Tibial nerve (tissue), 4 donors: ENCODE data around the gene SNRNP35. TPM values are rescaled to one million over a fixed set of nuclear protein-coding genes. Genes with fewer than 3 reads are reported as not detected.

Experiments used
- DNase-seq, 2 donors: peaks; one replicate each; pipeline ENCODE4 v3.0.0-alpha.2; 2019; ENCODE audit warnings: low spot score in 2 of 2
- H3K27ac ChIP-seq, 4 donors: fragments of 200-600 bp; sonication (generic) in 3 of 4; one replicate each; pipeline ENCODE4 v1.5.1; 2017 to 2019; ENCODE audit warnings: mild to moderate bottlenecking in 1 of 4
- H3K27me3 ChIP-seq, 2 donors: fragments of 200-600 bp; sonication (generic) in 1 of 2; one replicate each; pipeline versions ENCODE4 v1.5.1 to v1.6.0; 2017 to 2019
- H3K36me3 ChIP-seq, 3 donors: fragments of 200-600 bp; sonication (generic); one replicate each; pipeline ENCODE4 v1.5.1; 2018 to 2019
- H3K4me1 ChIP-seq, 4 donors: fragments of 200-600 bp; sonication (generic) in 3 of 4; one replicate each; pipeline ENCODE4 v1.5.1; 2017 to 2019
- H3K4me3 ChIP-seq, 4 donors: fragments of 200-600 bp; sonication (generic) in 3 of 4; one replicate each; pipeline ENCODE4 v1.5.1; 2017 to 2019; ENCODE audit warnings: mild to moderate bottlenecking in 1 of 4, moderate library complexity in 1 of 4
- H3K9me3 ChIP-seq, 4 donors: fragments of 200-600 bp; sonication (generic) in 3 of 4; one replicate each; pipeline ENCODE4 v1.5.1; 2017 to 2019
- CTCF ChIP-seq, 5 experiments: fragments of 200-600 bp in 3 of 5; fragments of 450-650 bp in 2 of 5; sonication (generic) in 3 of 5; IDR thresholded peaks; one replicate each; pipeline ENCODE4 v1.5.1; 2016 to 2019; ENCODE audit warnings: antibody characterized with exemption in 5 of 5, mild to moderate bottlenecking in 3 of 5, moderate library complexity in 2 of 5
- EP300 ChIP-seq, 2 donors: sonication (generic); formaldehyde crosslinking; IDR thresholded peaks; one replicate each; pipeline ENCODE4 v1.6.1; 2017; ENCODE audit warnings: antibody characterized with exemption in 2 of 2, mild to moderate bottlenecking in 1 of 2
- POLR2A ChIP-seq, 2 donors: fragments of 450-650 bp; IDR thresholded peaks; one replicate each; pipeline ENCODE4 v1.6.1; 2017; ENCODE audit warnings: antibody characterized with exemption in 2 of 2, mild to moderate bottlenecking in 2 of 2, moderate library complexity in 2 of 2
- WGBS, 2 donors: methylation state at CpG; one replicate each; pipeline ENCODE4 v1.1.5; 2018; 5-methylcytosine and 5-hydroxymethylcytosine counted together
- total RNA-seq, 4 donors: library from RNA; depleted of rRNA; stranded (reverse); fragments of >200 nt; gene quantifications; one replicate each; pipeline ENCODE4 v1.1.0, GENCODE V29; 2016

The SNRNP35 gene
- total RNA-seq, 4 donors from 2014 or later = 8.1 to 31.8 (median 20.8) TPM

GRCh38 chr12:123471374-123472068 lies 13.6 kb downstream of the SNRNP35 start:
- Histone ChIP-seq H3K4me3 (no peak overlapping the region), H3K4me1 (peaks cover 0 to 14% (median 5%) of the 10 kb centered on the region in 4 donors), H3K36me3 (peaks cover 0 to 72% (median 0%) of the 10 kb centered on the region in 3 donors), H3K27ac (no peak overlapping the region), H3K27me3 (no peaks in the 10 kb centered on the region), H3K9me3 (no peaks in the 10 kb centered on the region)
- DNase-seq = no peak
- TF ChIP-seq EP300 (IDR thresholded peaks at IDR 0.05) (no peak), CTCF (IDR thresholded peaks at IDR 0.05) (no peak), POLR2A (IDR thresholded peaks at IDR 0.05) (no peak)
- WGBS, 2 donors = 73 to 83% methylated on average over 4 to 8 of the region's 8 CpGs

GRCh38 chr12:123472438-123472849 lies 14.5 kb downstream of the SNRNP35 start:
- TF ChIP-seq CTCF (IDR thresholded peaks at IDR 0.05) = no peak
- no peak for TF ChIP-seq POLR2A (IDR thresholded peaks at IDR 0.05)
- TF ChIP-seq EP300 (IDR thresholded peaks at IDR 0.05) = no peak

GRCh38 chr12:123474485-123475245 lies 16.7 kb downstream of the SNRNP35 start:
- no peak overlapping the region for H3K4me3 ChIP-seq
- TF ChIP-seq CTCF (IDR thresholded peaks at IDR 0.05) = no peak
- no peak for TF ChIP-seq EP300 (IDR thresholded peaks at IDR 0.05)
- TF ChIP-seq POLR2A (IDR thresholded peaks at IDR 0.05) = no peak
- peaks cover 0 to 13% (median 2%) of the 10 kb centered on the region in 4 donors for H3K4me1 ChIP-seq
- DNase-seq = no peak
- no peaks in the 10 kb centered on the region for H3K9me3 ChIP-seq
- no peak overlapping the region for H3K27ac ChIP-seq
- H3K36me3 ChIP-seq = peaks cover 0 to 72% (median 0%) of the 10 kb centered on the region in 3 donors
- WGBS, 2 donors = 84 to 87% methylated on average over 13 of the region's 13 CpGs
- no peaks in the 10 kb centered on the region for H3K27me3 ChIP-seq

More at GRCh38 chr12:123472438-123472849, 14.5 kb downstream of the SNRNP35 start:
- H3K4me1 ChIP-seq = peaks cover 0 to 5% (median 0%) of the 10 kb centered on the region in 4 donors
- 85 to 86% methylated on average over 12 of the region's 12 CpGs for WGBS, 2 donors
- no peak overlapping the region for H3K27ac ChIP-seq
- DNase-seq = no peak
- H3K4me3 ChIP-seq = no peak overlapping the region
- H3K27me3 ChIP-seq = no peaks in the 10 kb centered on the region
- H3K9me3 ChIP-seq = no peaks in the 10 kb centered on the region
- H3K36me3 ChIP-seq = peaks cover 0 to 78% (median 0%) of the 10 kb centered on the region in 3 donors

- WGBS, 2 donors = 80 to 81% methylated on average over 15 of the region's 15 CpGs
- H3K36me3 ChIP-seq = peaks cover 0 to 66% (median 0%) of the 10 kb centered on the region in 3 donors
- no peak overlapping the region for H3K4me3 ChIP-seq
- H3K4me1 ChIP-seq = peaks cover 0 to 19% (median 2%) of the 10 kb centered on the region in 4 donors
- H3K9me3 ChIP-seq = no peaks in the 10 kb centered on the region
- no peak for DNase-seq
- H3K27me3 ChIP-seq = no peaks in the 10 kb centered on the region
- no peak overlapping the region for H3K27ac ChIP-seq
- TF ChIP-seq POLR2A (IDR thresholded peaks at IDR 0.05) (no peak), CTCF (IDR thresholded peaks at IDR 0.05) (no peak)
Observed at GRCh38 chr12:123475246-123475703, 17.3 kb downstream of the SNRNP35 start.

GRCh38 chr12:123478069-123478468 lies 20.1 kb downstream of the SNRNP35 start:
- Histone ChIP-seq H3K27ac (peak overlapping the region; percentile 64 to 94 (median 88)), H3K9me3 (no peaks in the 10 kb centered on the region), H3K4me1 (peaks cover 0 to 27% (median 2%) of the 10 kb centered on the region in 4 donors), H3K27me3 (no peaks in the 10 kb centered on the region), H3K36me3 (peaks cover 0 to 38% (median 0%) of the 10 kb centered on the region in 3 donors), H3K4me3 (no peak overlapping the region)
- no peak for DNase-seq
- WGBS, 2 donors = 81 to 96% methylated on average over 11 of the region's 11 CpGs
- TF ChIP-seq CTCF (IDR thresholded peaks at IDR 0.05) = no peak
- no peak for TF ChIP-seq POLR2A (IDR thresholded peaks at IDR 0.05)
- TF ChIP-seq EP300 (IDR thresholded peaks at IDR 0.05) = no peak
